HG03342 (cell line): ENCODE measurements around the gene ERAL1.
"Not testable (repeated sequence)": the region's sequence is repeated elsewhere in the genome, so short reads cannot be mapped to it uniquely, and the experiment has no call there.

Experiments used
- ATAC-seq: cut with Tn5 transposase; IDR thresholded peaks from one replicate; pipeline ENCODE4 v1.9.1; 2021; ENCODE audit warnings: mild to moderate bottlenecking, moderate library complexity; ENCODE audit not compliant: unreplicated experiment

Gene ERAL1

DNA sequence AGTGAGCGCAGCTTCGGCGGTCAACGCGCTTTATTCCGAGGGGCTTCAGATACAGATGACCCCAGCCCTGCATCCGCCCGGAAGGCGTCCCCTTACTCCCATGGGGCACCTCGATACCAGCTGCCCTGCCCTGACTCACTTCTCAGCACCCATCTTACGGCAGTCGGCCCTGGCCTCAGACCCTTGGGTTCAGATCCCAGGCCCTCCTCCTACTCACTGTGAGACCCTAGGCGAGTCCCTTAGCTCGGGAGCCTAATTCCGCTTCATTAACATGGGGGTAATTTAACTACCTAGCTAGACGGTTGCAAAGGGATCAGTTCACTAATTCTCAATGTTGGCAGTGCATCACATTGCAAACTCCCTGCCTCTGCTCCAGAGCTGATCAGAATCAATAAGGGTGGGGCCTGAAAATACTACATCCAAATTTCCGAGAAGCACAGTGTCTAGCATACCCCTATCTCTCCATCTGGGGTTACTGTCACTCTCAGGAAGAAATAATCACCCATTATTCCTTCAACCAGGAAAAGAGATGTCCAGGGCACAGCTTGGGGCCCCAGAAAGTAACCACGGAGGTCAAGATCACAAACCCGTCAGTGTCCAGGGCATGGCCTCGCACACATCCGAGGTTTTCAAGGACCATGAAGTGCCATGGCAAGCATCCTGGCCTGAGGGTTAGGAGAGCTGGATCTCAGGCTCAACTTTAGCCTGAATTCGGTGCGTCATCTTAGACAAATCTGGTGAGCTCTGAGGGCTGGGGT lies 43.1 kb downstream of the ERAL1 start:
- no peak for ATAC-seq

DNA sequence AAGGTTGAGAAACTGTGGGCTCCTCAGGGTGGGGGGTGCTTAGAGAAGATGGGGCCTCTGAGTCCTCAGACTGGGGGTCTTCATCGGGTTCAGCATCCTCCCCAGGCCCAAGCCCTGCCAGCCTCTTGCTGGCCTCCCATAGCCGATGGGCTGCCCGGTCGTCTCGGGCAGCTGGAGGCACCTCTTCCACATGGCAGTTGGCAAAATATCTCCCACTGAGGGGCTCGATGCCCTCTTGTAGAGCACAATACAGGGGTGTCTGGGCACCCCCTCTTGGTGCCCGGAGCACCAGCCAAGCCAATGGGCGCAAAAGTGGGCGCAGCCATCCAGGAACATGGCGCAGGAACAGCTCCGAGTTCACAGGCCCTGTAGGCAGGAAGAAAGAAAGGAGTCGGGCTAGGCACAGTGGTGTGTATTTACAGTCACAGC lies 43.7 kb downstream of the ERAL1 start:
- no peak for ATAC-seq

DNA sequence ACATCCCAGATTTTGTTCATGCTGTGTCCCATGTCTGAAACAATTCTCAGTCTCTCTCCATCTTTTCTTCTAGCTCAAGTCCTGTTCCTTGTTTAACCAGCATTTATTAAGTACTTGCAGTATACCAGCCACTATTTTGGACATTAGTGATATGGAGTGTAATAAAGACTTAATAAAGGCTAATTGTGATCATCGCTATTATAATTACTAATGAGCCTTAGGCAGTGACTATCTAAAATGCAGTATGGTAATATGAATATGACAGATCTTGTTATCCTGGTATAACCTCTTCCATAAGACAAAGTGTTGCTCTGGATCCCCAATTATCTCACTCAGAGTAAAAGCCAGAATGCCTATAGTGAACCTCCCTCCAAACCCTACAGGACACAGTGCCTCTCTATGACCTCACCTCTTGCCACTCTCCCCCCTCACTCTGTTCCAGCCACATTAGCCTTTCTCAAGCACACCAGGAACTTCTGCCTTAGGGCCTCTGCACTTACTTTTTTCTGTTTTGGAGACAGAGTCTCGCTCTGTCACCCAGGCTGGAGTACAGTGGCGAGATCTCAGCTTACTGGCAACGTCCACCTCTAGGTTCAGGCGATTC lies 44.5 kb downstream of the ERAL1 start:
- ATAC-seq = no peak

GRCh38 chr17:28900986-28901726 lies 46.3 kb downstream of the ERAL1 start:
- ATAC-seq = no peak

- ATAC-seq = peak; percentile 34
Observed at GRCh38 chr17:28901866-28902818, 47.3 kb downstream of the ERAL1 start.

- peak; percentile 68 for ATAC-seq
Observed at GRCh38 chr17:28902819-28903545, 48.2 kb downstream of the ERAL1 start, which contains the start of gene DHRS13. Gene DHRS13 (minus strand): TSS chr17:28903079. CDS start chr17:28902944, 135 bp downstream.

- not testable (repeated sequence) for ATAC-seq
Observed at GRCh38 chr17:28903546-28903841, 48.7 kb downstream of the ERAL1 start.

DNA sequence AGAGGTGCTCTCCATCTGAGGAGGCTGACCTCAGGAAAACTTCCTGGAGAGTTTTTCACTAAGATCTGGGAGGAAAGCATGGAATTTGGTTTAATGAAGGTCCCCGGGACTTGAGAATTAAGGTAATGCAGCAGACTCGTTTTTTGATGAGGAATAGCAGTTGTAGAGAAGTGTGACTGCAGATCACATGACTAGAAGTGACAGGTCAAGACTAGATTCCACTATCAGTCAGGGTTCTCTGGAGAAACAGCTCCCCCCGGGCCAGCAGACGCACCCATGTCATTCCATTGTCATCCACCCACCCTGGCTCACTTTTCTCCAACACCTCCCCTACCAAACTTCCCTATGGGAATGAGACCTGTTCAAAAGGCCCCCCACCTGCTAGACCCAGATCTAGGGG lies 50.0 kb downstream of the ERAL1 start:
- no peak for ATAC-seq

GRCh38 chr17:28906276-28906675 lies 51.5 kb downstream of the ERAL1 start:
- ATAC-seq = no peak

GRCh38 chr17:28906706-28907438 lies 52.1 kb downstream of the ERAL1 start:
- ATAC-seq = no peak

DNA sequence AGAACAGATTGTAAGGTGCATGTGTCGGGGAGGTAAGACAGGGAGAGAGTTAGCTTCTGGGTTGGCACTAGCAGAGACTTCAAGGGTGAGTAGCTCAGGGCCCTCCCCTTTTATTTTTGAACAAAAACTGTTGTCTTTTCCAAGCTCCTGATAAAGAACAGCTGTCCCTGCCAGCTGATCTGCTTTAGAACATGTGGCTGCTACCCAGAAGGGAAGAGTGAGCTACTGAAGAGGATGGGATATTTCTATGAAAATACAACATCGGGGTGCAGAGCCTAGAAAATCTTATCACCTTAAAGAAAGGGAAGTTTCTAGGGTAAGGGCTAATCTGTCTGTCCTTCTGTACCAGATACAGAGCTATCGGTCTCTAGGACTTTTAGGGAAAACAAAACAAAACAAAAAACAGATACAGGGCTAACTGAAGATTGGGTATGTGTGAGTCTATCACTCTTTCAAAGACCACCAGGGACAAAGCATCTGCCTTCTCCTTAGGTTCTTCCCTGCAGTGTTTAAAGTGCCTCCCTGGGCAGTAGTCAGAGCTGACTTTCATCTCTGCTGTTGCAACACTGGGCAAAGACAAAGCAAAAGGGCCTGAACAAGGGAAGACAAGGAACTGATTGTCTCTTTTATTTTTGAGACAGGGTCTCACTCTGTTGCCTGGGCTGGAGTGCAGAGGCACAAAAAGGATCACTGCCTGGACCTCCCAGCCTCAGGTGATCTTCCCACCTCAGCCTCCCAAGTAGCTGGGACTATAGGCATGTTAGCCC lies 53.1 kb downstream of the ERAL1 start:
- ATAC-seq = no peak

GRCh38 chr17:28908640-28909167 lies 53.9 kb downstream of the ERAL1 start:
- no peak for ATAC-seq

GRCh38 chr17:28910534-28910933 lies 55.7 kb downstream of the ERAL1 start:
- ATAC-seq = no peak
